ENCODE results near the gene CD200R1L. TPM values are rescaled to one million over a fixed set of nuclear protein-coding genes. Genes with fewer than 3 reads are reported as not detected.

Gene CD200R1L
- total and polyA plus RNA-seq, 2 experiments from 2014 or later, result not detected

DNA sequence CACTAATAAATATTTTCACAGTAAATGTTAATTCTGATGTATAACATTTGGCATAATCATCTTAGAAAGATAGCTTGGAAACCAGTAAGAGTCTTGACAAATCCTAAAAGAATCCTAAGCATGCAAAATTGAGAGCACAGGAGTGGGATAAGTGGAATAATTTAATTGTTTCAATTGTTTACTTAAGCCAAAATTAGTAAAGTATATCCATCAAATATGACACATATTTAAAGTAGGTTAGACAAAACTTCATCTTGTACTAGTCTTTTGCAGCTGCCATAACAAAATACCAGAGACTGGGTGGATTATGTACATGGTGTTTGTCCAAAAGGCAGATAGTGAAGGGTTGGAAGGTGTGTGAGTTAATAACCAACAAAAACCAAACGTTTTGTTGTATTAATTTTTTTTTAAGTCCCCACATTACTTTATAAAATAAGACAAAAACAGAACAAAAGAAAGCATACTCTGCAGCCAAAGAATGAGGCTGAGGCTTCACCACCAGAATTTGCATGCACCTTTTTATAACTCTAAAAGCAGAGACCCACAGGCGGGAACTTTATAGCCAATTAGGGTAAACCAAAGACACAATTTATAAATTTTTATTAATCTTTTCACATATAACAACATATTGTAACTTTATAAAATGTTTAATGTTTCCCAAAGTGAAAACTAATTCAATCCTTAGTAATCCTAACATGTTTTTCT, 41.9 kb upstream of the CD200R1L start:
- Histone ChIP-seq H3K4me1 (ENCODE audit: insufficient read depth) (no peaks in the 10 kb centered on the region), H3K27ac (no peak overlapping the region), H4K20me1 (ENCODE audit: insufficient read depth, poor library complexity, severe bottlenecking) (no peaks in the 10 kb centered on the region), H3K27me3 (no peaks in the 10 kb centered on the region), H3K79me2 (no peaks in the 10 kb centered on the region), H3K9me2 (replicated peaks; ENCODE audit: insufficient read depth) (no peaks in the 10 kb centered on the region), H3K4me2 (no peak overlapping the region), H3K36me3 (replicated peaks; ENCODE audit: insufficient read depth, low read depth) (no peaks in the 10 kb centered on the region), H3K9me3 (ENCODE audit: low read depth) (no peaks in the 10 kb centered on the region), H3K4me3 (no peak overlapping the region), H2AFZ (no peak overlapping the region)
- TF ChIP-seq EZH2 (IDR thresholded peaks at IDR 0.05; ENCODE audit: borderline replicate concordance) (no peak), EZH2phosphoT487 (IDR thresholded peaks at IDR 0.05; ENCODE audit: low read depth, severe bottlenecking, unreplicated experiment) (no peak), CTCF (IDR thresholded peaks at IDR 0.05; ENCODE audit: poor library complexity) (no peak)
- DNase-seq (ENCODE audit: low spot score), result no peak
- WGBS (ENCODE audit: low lambda C conversion rate, missing lambda C conversion rate), result 62% methylated on average over 2 of the region's 2 CpGs

GRCh38 chr3:112884678-112885290, 38.1 kb upstream of the CD200R1L start:
- no peak overlapping the region for H3K4me3 ChIP-seq

DNA sequence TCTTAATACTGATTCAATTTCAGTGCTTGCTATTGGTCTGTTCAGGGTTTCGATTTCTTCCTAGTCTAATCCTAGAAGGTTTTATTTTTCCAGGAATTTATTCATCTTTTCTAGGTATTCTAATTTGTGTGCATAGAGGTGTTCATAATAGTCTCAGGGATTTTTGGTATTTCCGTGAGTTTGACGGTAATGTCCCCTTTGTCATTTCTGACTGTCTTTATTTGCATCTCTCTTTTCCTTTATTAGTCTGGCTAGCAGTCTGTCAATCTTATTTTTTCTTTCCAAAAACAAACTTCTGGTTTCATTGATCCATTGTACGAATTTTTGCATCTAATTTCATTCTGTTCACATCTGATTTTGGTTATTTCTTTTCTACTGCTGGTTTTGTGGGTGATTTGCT, 35.2 kb upstream of the CD200R1L start:
- H4K20me1 ChIP-seq (ENCODE audit: insufficient read depth, poor library complexity, severe bottlenecking), result no peaks in the 10 kb centered on the region
- no peak for DNase-seq (ENCODE audit: low spot score)
- no peak overlapping the region for H2AFZ ChIP-seq
- no peaks in the 10 kb centered on the region for H3K36me3 ChIP-seq (replicated peaks; ENCODE audit: insufficient read depth, low read depth)
- no peak overlapping the region for H3K4me3 ChIP-seq
- no peaks in the 10 kb centered on the region for H3K9me2 ChIP-seq (replicated peaks; ENCODE audit: insufficient read depth)
- H3K27me3 ChIP-seq, result no peaks in the 10 kb centered on the region
- no peaks in the 10 kb centered on the region for H3K9me3 ChIP-seq (ENCODE audit: low read depth)
- H3K4me2 ChIP-seq, result no peak overlapping the region
- no peaks in the 10 kb centered on the region for H3K4me1 ChIP-seq (ENCODE audit: insufficient read depth)
- H3K79me2 ChIP-seq, result no peaks in the 10 kb centered on the region
- WGBS (ENCODE audit: low lambda C conversion rate, missing lambda C conversion rate), result 87% methylated on average over 4 of the region's 4 CpGs
- H3K27ac ChIP-seq, result no peak overlapping the region
- TF ChIP-seq EZH2phosphoT487 (IDR thresholded peaks at IDR 0.05; ENCODE audit: low read depth, severe bottlenecking, unreplicated experiment), result no peak
- no peak for TF ChIP-seq CTCF (IDR thresholded peaks at IDR 0.05; ENCODE audit: poor library complexity)
- TF ChIP-seq EZH2 (IDR thresholded peaks at IDR 0.05; ENCODE audit: borderline replicate concordance), result no peak

More at GRCh38 chr3:112884678-112885290, 38.1 kb upstream of the CD200R1L start:
- Histone ChIP-seq H3K36me3 (replicated peaks; ENCODE audit: insufficient read depth, low read depth) (no peaks in the 10 kb centered on the region), H3K9me3 (ENCODE audit: low read depth) (no peaks in the 10 kb centered on the region), H2AFZ (no peak overlapping the region), H3K4me1 (ENCODE audit: insufficient read depth) (no peaks in the 10 kb centered on the region), H3K4me2 (no peak overlapping the region), H3K9me2 (replicated peaks; ENCODE audit: insufficient read depth) (no peaks in the 10 kb centered on the region), H3K27me3 (no peaks in the 10 kb centered on the region), H3K79me2 (no peaks in the 10 kb centered on the region), H4K20me1 (ENCODE audit: insufficient read depth, poor library complexity, severe bottlenecking) (no peaks in the 10 kb centered on the region), H3K27ac (no peak overlapping the region)
- DNase-seq (ENCODE audit: low spot score), result no peak
- no peak for TF ChIP-seq EZH2 (IDR thresholded peaks at IDR 0.05; ENCODE audit: borderline replicate concordance)
- no peak for TF ChIP-seq CTCF (IDR thresholded peaks at IDR 0.05; ENCODE audit: poor library complexity)
- TF ChIP-seq EZH2phosphoT487 (IDR thresholded peaks at IDR 0.05; ENCODE audit: low read depth, severe bottlenecking, unreplicated experiment), result no peak
- WGBS (ENCODE audit: low lambda C conversion rate, missing lambda C conversion rate), result 86% methylated on average over 4 of the region's 4 CpGs
